WTC11 (cell line): ENCODE data around the gene GPC5. TPM values are rescaled to one million over a fixed set of nuclear protein-coding genes. Genes with fewer than 3 reads are reported as not detected.

Experiments used
- ATAC-seq: fragments of 200-7000 bp; cut with Tn5 transposase; 2 replicates; pipeline ENCODE4 v1.10.0; 2021; ENCODE audit warnings: mild to moderate bottlenecking, moderate library complexity
- CTCF ChIA-PET: fragments of 300-600 bp; sonication (Branson Sonifier 250); formaldehyde crosslinking; loops from one replicate; lab custom pipeline; 2021; ENCODE audit warnings: antibody characterized with exemption; lab: Charles Lee
- POLR2A ChIA-PET: fragments of 350-600 bp; sonication (Branson Sonifier 250); formaldehyde crosslinking; loops from one replicate; lab custom pipeline; 2021; ENCODE audit warnings: antibody characterized with exemption; lab: Charles Lee
- DNase-seq: peaks from one replicate; pipeline ENCODE4 v3.0.0; 2021; ENCODE audit warnings: low spot score
- H3K27ac Mint-ChIP-seq: 2 replicates; pipeline ENCODE4 v1.8.0; 2021; ENCODE audit warnings: mixed read lengths
- H3K27me3 Mint-ChIP-seq: 2 replicates; pipeline ENCODE4 v1.8.0; 2021; ENCODE audit warnings: low read depth, mild to moderate bottlenecking, moderate library complexity, mixed read lengths
- H3K36me3 Mint-ChIP-seq: 2 replicates; pipeline ENCODE4 v1.8.0; 2021; ENCODE audit warnings: mixed read lengths
- H3K4me1 Mint-ChIP-seq: 2 replicates; pipeline ENCODE4 v1.8.0; 2022; ENCODE audit warnings: mixed read lengths
- H3K4me3 Mint-ChIP-seq: 2 replicates; pipeline ENCODE4 v1.8.0; 2021; ENCODE audit warnings: mild to moderate bottlenecking, moderate library complexity, mixed read lengths
- H3K9me3 Mint-ChIP-seq: 2 replicates; pipeline ENCODE4 v1.8.0; 2021; ENCODE audit warnings: mixed read lengths
- E2F4 ChIP-seq: sonication (generic); formaldehyde crosslinking; IDR thresholded peaks from 2 replicates; pipeline ENCODE4 v1.8.1; 2022; ENCODE audit warnings: low read depth, mild to moderate bottlenecking, moderate library complexity, missing genetic modification reagents, borderline replicate concordance
- ETV6 ChIP-seq: sonication (generic); formaldehyde crosslinking; IDR thresholded peaks from 2 replicates; pipeline ENCODE4 v1.8.1; 2022; ENCODE audit warnings: mild to moderate bottlenecking, missing genetic modification reagents
- FOXJ3 ChIP-seq: sonication (generic); formaldehyde crosslinking; IDR thresholded peaks from 2 replicates; pipeline ENCODE4 v1.9.0; 2021; ENCODE audit warnings: missing genetic modification reagents, mild to moderate bottlenecking, borderline replicate concordance
- FOXP1 ChIP-seq: sonication (generic); formaldehyde crosslinking; IDR thresholded peaks from 2 replicates; pipeline ENCODE4 v1.8.0; 2022; ENCODE audit warnings: missing genetic modification reagents, mild to moderate bottlenecking, moderate library complexity, borderline replicate concordance
- GABPB1 ChIP-seq: sonication (generic); formaldehyde crosslinking; IDR thresholded peaks from 2 replicates; pipeline ENCODE4 v1.8.1; 2023; ENCODE audit warnings: mild to moderate bottlenecking, missing genetic modification reagents
- JAZF1 ChIP-seq: fragments of 250-450 bp; sonication (Bioruptor Pico); IDR thresholded peaks from 2 replicates; pipeline ENCODE4 v1.9.0; 2021; ENCODE audit warnings: moderate library complexity, mild to moderate bottlenecking, inconsistent platforms
- JUN ChIP-seq: sonication (generic); formaldehyde crosslinking; IDR thresholded peaks from 2 replicates; pipeline ENCODE4 v1.8.0; 2023; ENCODE audit warnings: mild to moderate bottlenecking, missing genetic modification reagents
- MAX ChIP-seq: sonication (generic); formaldehyde crosslinking; IDR thresholded peaks from 2 replicates; pipeline ENCODE4 v1.8.0; 2022; ENCODE audit warnings: mild to moderate bottlenecking, missing genetic modification reagents
- NR1H2 ChIP-seq: sonication (generic); formaldehyde crosslinking; IDR thresholded peaks from 2 replicates; pipeline ENCODE4 v1.9.0; 2021; ENCODE audit warnings: mild to moderate bottlenecking, moderate library complexity, missing genetic modification reagents
- OVOL2 ChIP-seq: fragments of 250-450 bp; sonication (Bioruptor Pico); IDR thresholded peaks from 2 replicates; pipeline ENCODE4 v1.9.0; 2021; ENCODE audit warnings: mild to moderate bottlenecking, borderline replicate concordance
- SMAD3 ChIP-seq: sonication (generic); formaldehyde crosslinking; IDR thresholded peaks from 2 replicates; pipeline ENCODE4 v1.8.0; 2022; ENCODE audit warnings: missing genetic modification reagents, mild to moderate bottlenecking, borderline replicate concordance
- TP53 ChIP-seq: sonication (generic); formaldehyde crosslinking; IDR thresholded peaks from 2 replicates; pipeline ENCODE4 v1.8.1; 2023; ENCODE audit warnings: mild to moderate bottlenecking, missing genetic modification reagents
- ZBTB21 ChIP-seq: sonication (generic); formaldehyde crosslinking; IDR thresholded peaks from 2 replicates; pipeline ENCODE4 v1.8.1; 2023; ENCODE audit warnings: mild to moderate bottlenecking, missing genetic modification reagents, borderline replicate concordance
- ZNF138 ChIP-seq: sonication (generic); formaldehyde crosslinking; conservative IDR thresholded peaks from 2 replicates; pipeline ENCODE4 v1.8.1; 2022; ENCODE audit warnings: mild to moderate bottlenecking, moderate library complexity, missing genetic modification reagents
- ZNF416 ChIP-seq: fragments of 250-450 bp; sonication (Bioruptor Pico); IDR thresholded peaks from 2 replicates; pipeline ENCODE4 v1.9.0; 2021; ENCODE audit warnings: mild to moderate bottlenecking, inconsistent platforms
- ZNF512 ChIP-seq: sonication (generic); formaldehyde crosslinking; IDR thresholded peaks from 2 replicates; pipeline ENCODE4 v1.8.1; 2022; ENCODE audit warnings: missing genetic modification reagents, borderline replicate concordance
- ZNF671 ChIP-seq: fragments of 250-450 bp; sonication (Bioruptor Pico); IDR thresholded peaks from 2 replicates; pipeline ENCODE4 v1.8.0; 2021; ENCODE audit warnings: mild to moderate bottlenecking
- ZSCAN18 ChIP-seq: fragments of 250-450 bp; sonication (Bioruptor Pico); IDR thresholded peaks from 2 replicates; pipeline ENCODE4 v2.1.2; 2022; ENCODE audit warnings: mild to moderate bottlenecking, moderate library complexity
- total RNA-seq: library from RNA; stranded (reverse); gene quantifications from 3 replicates; pipeline ENCODE4 v1.2.3, GENCODE V29; 2021
- TF ChIP-seq, protein P1 (sequence below): sonication (generic); formaldehyde crosslinking; IDR thresholded peaks from 2 replicates; pipeline ENCODE4 v1.8.1; 2023; ENCODE audit warnings: mild to moderate bottlenecking, missing genetic modification reagents, moderate library complexity
- TF ChIP-seq, protein P2 (sequence below): sonication (generic); formaldehyde crosslinking; conservative IDR thresholded peaks from 2 replicates; pipeline ENCODE4 v1.8.1; 2023; ENCODE audit warnings: mild to moderate bottlenecking, low read depth, missing genetic modification reagents, moderate library complexity

The GPC5 gene
- total RNA-seq, 1 experiment from 2014 or later, result 0.46 TPM

DNA sequence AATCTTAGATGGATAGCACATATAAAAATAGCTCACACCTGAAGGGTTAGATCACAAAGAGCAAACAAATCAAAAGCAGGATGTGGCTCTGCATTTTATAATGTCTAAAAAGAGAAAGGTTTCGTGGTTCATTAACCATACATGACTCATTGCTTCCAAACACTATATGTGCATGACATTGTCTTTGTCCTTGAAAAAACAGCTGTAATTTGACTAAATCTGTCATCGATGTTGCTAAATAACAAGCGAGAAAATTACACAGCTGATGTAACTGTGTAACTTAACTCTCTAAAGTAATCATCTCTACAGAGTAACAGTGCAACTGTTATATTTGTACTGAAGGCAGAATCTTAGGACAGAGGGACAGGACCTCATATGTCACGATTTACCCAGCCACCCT, 1445.1 kb downstream of the GPC5 start:
- DNase-seq, result no peak
- ATAC-seq, result no peak
- H3K27ac Mint-ChIP-seq, result no peak overlapping the region

DNA sequence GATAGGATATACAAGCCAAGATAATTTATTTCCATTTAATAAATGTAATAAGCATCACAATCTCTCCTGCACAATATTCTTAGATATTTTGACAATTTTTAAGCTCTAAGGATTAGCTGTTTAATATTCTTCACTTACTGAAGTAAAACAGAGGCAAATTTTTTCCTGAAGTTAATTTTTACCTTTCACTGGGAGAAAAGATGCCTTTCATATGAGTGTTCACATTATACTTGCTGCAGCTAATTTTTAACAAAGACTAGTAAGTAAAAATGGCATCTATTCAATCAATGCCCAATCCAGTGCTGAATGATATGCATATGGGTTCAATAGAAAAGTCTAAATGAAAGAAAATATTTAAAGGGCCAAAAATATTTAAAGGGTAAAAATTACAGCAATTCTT, 1451.0 kb downstream of the GPC5 start:
- TF ChIP-seq TP53 (CRISPR knock-in tag) (no peak), ZBTB21 (no peak), OVOL2 (CRISPR knock-in tag) (no peak), ZNF138 (CRISPR knock-in tag) (no peak), JAZF1 (CRISPR knock-in tag) (no peak), FOXP1 (no peak), NR1H2 (CRISPR knock-in tag) (no peak)
- ChIA-PET POLR2A (no interaction called here), CTCF (no interaction called here)
- ATAC-seq, result no peak
- no peak for DNase-seq
- Mint-ChIP-seq H3K9me3 (no peaks in the 10 kb centered on the region), H3K4me3 (no peak overlapping the region), H3K36me3 (no peaks in the 10 kb centered on the region), H3K27me3 (no peaks in the 10 kb centered on the region), H3K27ac (no peak overlapping the region), H3K4me1 (peaks cover 7% of the 10 kb centered on the region)

More for the DNA sequence above, 1445.1 kb downstream of the GPC5 start:
- Mint-ChIP-seq H3K9me3 (0 out of 2 replicates have a peak, but pooled peaks cover 5% of the 10 kb centered on the region), H3K4me3 (no peak overlapping the region), H3K36me3 (no peaks in the 10 kb centered on the region), H3K27me3 (no peaks in the 10 kb centered on the region), H3K4me1 (peaks cover 7% of the 10 kb centered on the region)
- no peak for TF ChIP-seq ZNF512 (CRISPR knock-in tag)
- TF ChIP-seq GABPB1 (CRISPR knock-in tag), result peak; percentile 44; the same call in 1 of the 2 replicates
- CTCF ChIA-PET, result no interaction called here
- POLR2A ChIA-PET, result no interaction called here

DNA sequence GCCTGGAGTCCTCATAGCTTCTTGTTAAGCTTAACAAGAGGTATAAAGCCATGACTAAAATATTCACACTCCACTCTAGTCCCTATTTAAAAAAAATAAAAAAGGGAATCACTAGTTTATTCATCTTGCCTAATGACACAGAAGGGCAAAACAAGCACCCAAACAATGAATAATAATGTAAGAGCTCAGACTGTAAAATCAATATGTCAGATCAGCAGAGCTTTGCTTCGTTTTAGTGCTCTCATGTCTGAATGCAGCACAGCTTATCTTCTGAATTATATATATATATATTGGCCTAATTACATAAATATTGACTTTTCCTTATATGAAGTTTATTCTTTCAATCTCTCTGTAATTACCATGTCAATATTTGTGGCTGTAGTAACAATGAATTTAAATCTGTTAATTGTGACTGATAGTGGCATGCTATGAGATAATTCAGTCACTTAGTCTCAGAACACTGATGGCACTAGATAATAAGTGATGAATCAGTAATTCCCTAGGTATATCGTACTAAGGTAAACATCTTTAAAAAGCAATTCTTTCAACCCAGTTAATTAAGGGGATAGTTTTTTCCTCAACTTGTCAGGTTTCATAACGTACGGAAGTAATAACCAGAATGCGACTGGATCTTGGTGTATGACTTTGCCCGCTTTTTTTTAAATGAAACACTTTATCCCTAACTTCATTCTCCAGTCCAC, 1466.3 kb downstream of the GPC5 start:
- Mint-ChIP-seq H3K36me3 (no peaks in the 10 kb centered on the region), H3K27me3 (no peaks in the 10 kb centered on the region), H3K4me3 (no peak overlapping the region), H3K9me3 (no peaks in the 10 kb centered on the region), H3K27ac (no peak overlapping the region), H3K4me1 (no peaks in the 10 kb centered on the region)
- TF ChIP-seq MAX, result no peak
- no peak for TF ChIP-seq JUN (CRISPR knock-in tag)
- TF ChIP-seq E2F4 (CRISPR knock-in tag), result no peak
- no peak for TF ChIP-seq ZNF671 (CRISPR knock-in tag)
- no peak for TF ChIP-seq JAZF1 (CRISPR knock-in tag)
- TF ChIP-seq, protein P1, sequence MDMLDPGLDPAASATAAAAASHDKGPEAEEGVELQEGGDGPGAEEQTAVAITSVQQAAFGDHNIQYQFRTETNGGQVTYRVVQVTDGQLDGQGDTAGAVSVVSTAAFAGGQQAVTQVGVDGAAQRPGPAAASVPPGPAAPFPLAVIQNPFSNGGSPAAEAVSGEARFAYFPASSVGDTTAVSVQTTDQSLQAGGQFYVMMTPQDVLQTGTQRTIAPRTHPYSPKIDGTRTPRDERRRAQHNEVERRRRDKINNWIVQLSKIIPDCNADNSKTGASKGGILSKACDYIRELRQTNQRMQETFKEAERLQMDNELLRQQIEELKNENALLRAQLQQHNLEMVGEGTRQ (CRISPR knock-in tag), result no peak
- TF ChIP-seq ZSCAN18 (CRISPR knock-in tag), result no peak
- no peak for TF ChIP-seq ETV6 (CRISPR knock-in tag)
- no peak for TF ChIP-seq SMAD3
- TF ChIP-seq FOXJ3, result no peak
- TF ChIP-seq, protein P2, sequence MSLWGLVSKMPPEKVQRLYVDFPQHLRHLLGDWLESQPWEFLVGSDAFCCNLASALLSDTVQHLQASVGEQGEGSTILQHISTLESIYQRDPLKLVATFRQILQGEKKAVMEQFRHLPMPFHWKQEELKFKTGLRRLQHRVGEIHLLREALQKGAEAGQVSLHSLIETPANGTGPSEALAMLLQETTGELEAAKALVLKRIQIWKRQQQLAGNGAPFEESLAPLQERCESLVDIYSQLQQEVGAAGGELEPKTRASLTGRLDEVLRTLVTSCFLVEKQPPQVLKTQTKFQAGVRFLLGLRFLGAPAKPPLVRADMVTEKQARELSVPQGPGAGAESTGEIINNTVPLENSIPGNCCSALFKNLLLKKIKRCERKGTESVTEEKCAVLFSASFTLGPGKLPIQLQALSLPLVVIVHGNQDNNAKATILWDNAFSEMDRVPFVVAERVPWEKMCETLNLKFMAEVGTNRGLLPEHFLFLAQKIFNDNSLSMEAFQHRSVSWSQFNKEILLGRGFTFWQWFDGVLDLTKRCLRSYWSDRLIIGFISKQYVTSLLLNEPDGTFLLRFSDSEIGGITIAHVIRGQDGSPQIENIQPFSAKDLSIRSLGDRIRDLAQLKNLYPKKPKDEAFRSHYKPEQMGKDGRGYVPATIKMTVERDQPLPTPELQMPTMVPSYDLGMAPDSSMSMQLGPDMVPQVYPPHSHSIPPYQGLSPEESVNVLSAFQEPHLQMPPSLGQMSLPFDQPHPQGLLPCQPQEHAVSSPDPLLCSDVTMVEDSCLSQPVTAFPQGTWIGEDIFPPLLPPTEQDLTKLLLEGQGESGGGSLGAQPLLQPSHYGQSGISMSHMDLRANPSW (CRISPR knock-in tag), result no peak
- no peak for TF ChIP-seq ZNF416 (CRISPR knock-in tag)
- CTCF ChIA-PET, result no interaction called here
- POLR2A ChIA-PET, result no interaction called here
- ATAC-seq (no peak), DNase-seq (no peak)
